Measurements from ENCODE around the gene ASB16.

GRCh38 chr17:44176257-44176656, 5.8 kb downstream of the ASB16 start:
- TF ChIP-seq POLR2A (IDR thresholded peaks at IDR 0.05), result no peak
- no peak for TF ChIP-seq CTCF (IDR thresholded peaks at IDR 0.05)

Measured in thyroid gland (tissue), 4 donors.